ENCODE data around the gene EI24.

The EI24 gene

DNA sequence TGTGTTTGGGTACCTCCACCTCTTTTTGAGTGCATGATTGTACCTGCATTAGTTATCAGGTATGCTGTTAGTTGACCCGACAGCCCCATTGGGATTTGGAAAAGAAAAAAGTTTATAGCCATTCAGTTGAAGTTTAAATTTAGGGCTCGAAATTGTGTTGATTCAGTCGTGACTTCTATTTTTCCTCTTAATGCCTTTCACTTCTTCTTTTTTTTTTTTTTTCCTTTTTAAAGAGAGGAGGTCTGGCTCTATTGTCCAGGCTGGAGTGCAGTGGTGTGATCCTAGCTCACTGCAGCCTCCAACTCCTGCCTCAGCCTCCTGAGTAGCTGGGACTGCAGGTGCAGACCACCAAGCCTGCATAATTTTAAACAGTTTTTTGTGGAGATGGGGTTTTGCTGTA lies 25.7 kb downstream of the EI24 start:
- H3K9ac ChIP-seq: no peak overlapping the region
- no peak overlapping the region for H2AFZ ChIP-seq (ENCODE audit: low read depth)
- no peaks in the 10 kb centered on the region for H4K20me1 ChIP-seq (ENCODE audit: insufficient read depth)
- TF ChIP-seq, protein P1, sequence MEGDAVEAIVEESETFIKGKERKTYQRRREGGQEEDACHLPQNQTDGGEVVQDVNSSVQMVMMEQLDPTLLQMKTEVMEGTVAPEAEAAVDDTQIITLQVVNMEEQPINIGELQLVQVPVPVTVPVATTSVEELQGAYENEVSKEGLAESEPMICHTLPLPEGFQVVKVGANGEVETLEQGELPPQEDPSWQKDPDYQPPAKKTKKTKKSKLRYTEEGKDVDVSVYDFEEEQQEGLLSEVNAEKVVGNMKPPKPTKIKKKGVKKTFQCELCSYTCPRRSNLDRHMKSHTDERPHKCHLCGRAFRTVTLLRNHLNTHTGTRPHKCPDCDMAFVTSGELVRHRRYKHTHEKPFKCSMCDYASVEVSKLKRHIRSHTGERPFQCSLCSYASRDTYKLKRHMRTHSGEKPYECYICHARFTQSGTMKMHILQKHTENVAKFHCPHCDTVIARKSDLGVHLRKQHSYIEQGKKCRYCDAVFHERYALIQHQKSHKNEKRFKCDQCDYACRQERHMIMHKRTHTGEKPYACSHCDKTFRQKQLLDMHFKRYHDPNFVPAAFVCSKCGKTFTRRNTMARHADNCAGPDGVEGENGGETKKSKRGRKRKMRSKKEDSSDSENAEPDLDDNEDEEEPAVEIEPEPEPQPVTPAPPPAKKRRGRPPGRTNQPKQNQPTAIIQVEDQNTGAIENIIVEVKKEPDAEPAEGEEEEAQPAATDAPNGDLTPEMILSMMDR (conservative IDR thresholded peaks at IDR 0.05; ENCODE audit: low read depth, low read length): no peak
- no peak overlapping the region for H3K4me2 ChIP-seq
- no peaks in the 10 kb centered on the region for H3K36me3 ChIP-seq (ENCODE audit: insufficient read depth)
- H3K27ac ChIP-seq: no peak overlapping the region
- peaks cover 29% of the 10 kb centered on the region for H3K4me1 ChIP-seq (ENCODE audit: low read depth, poor library complexity, severe bottlenecking)
- peaks cover 41% of the 10 kb centered on the region for H3K79me2 ChIP-seq (ENCODE audit: insufficient read depth, low read depth)
- H3K4me3 ChIP-seq (IDR thresholded peaks at IDR 0.05; ENCODE audit: insufficient read depth, low read depth, low read length): no peak overlapping the region
- no peaks in the 10 kb centered on the region for H3K27me3 ChIP-seq (ENCODE audit: insufficient read depth, low read depth)

DNA sequence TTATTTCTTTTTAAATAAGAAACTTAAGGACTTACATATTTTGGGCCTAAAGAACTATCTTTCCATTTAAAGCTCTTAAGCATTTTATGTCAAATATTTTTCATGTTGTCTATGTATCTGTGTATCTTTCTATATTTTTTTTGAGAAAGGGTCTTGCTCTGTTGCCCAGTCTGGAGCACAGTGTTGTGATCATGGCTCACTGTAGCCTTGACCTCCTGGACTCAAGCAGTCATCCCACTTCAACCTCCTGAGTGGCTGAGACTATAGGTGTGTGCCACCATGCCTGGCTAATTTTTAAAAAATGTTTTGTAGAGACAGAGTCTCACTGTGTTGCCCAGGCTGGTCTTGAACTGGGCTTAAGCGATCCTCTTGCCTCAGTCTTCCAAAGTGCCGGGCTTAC lies 31.4 kb downstream of the EI24 start:
- Histone ChIP-seq H3K27ac (no peak overlapping the region), H4K20me1 (ENCODE audit: insufficient read depth) (no peaks in the 10 kb centered on the region), H3K36me3 (ENCODE audit: insufficient read depth) (peaks cover 4% of the 10 kb centered on the region; the same call in 1 of the 2 replicates), H3K9ac (no peak overlapping the region), H3K4me2 (no peak overlapping the region), H3K4me1 (ENCODE audit: low read depth, poor library complexity, severe bottlenecking) (peaks cover 28% of the 10 kb centered on the region), H3K27me3 (ENCODE audit: insufficient read depth, low read depth) (no peaks in the 10 kb centered on the region), H3K79me2 (ENCODE audit: insufficient read depth, low read depth) (peaks cover 13% of the 10 kb centered on the region), H2AFZ (ENCODE audit: low read depth) (no peak overlapping the region), H3K4me3 (IDR thresholded peaks at IDR 0.05; ENCODE audit: insufficient read depth, low read depth, low read length) (no peak overlapping the region)
- TF ChIP-seq, protein P1 (conservative IDR thresholded peaks at IDR 0.05; ENCODE audit: low read depth, low read length): no peak

DNA sequence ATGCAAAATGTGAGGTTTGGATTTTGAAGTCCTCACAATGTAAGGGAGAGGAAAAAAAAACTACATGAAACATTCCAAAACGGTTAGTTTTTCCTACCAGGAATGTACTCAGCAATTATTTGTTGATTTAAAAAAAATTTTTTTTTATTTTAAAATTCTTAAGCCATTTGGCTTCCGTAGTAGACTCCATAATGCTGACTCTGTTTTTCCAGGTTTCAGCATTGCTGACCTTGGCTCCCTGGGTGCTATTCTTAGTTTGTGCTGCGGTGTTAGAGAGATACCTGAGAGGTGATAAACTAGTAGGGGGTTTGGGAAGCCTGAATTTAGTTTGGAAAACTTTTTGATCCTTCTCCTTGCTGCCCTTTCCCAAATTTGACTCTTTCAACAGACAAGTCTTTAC lies 33.9 kb downstream of the EI24 start:
- no peak overlapping the region for H3K9ac ChIP-seq
- no peak overlapping the region for H2AFZ ChIP-seq (ENCODE audit: low read depth)
- H3K4me3 ChIP-seq (IDR thresholded peaks at IDR 0.05; ENCODE audit: insufficient read depth, low read depth, low read length): no peak overlapping the region
- no peaks in the 10 kb centered on the region for H3K79me2 ChIP-seq (ENCODE audit: insufficient read depth, low read depth)
- TF ChIP-seq, protein P1 (conservative IDR thresholded peaks at IDR 0.05; ENCODE audit: low read depth, low read length): no peak
- H3K27ac ChIP-seq: peak overlapping the region; percentile 15; the same call in 1 of the 2 replicates
- H3K4me1 ChIP-seq (ENCODE audit: low read depth, poor library complexity, severe bottlenecking): peaks cover 24% of the 10 kb centered on the region
- H3K36me3 ChIP-seq (ENCODE audit: insufficient read depth): peaks cover 4% of the 10 kb centered on the region; the same call in 1 of the 2 replicates
- H3K27me3 ChIP-seq (ENCODE audit: insufficient read depth, low read depth): no peaks in the 10 kb centered on the region
- peak overlapping the region; percentile 48 for H3K4me2 ChIP-seq
- H4K20me1 ChIP-seq (ENCODE audit: insufficient read depth): no peaks in the 10 kb centered on the region

DNA sequence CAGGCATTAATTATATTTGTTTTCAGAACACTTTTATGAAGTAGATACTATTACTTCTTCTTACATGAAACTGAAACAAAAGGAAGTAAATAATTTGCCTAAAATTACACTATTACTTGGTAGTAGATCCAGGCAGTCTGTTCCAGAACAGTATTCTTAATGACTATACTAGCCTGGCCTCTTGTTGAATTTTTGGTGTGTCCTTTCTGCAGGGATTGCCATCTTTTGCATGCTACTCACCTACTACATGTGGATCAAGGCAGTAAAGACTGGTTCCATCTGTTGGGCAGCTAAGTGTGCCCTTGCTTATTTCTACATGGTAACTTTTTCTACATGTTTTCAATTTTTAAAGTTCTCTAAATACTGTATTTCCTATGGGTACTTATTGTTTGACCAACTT lies 36.1 kb downstream of the EI24 start:
- Histone ChIP-seq H3K4me2 (no peak overlapping the region), H3K27me3 (ENCODE audit: insufficient read depth, low read depth) (no peaks in the 10 kb centered on the region), H3K4me1 (ENCODE audit: low read depth, poor library complexity, severe bottlenecking) (peaks cover 24% of the 10 kb centered on the region), H4K20me1 (ENCODE audit: insufficient read depth) (no peaks in the 10 kb centered on the region), H3K4me3 (IDR thresholded peaks at IDR 0.05; ENCODE audit: insufficient read depth, low read depth, low read length) (no peak overlapping the region), H3K79me2 (ENCODE audit: insufficient read depth, low read depth) (no peaks in the 10 kb centered on the region), H3K27ac (no peak overlapping the region), H3K36me3 (ENCODE audit: insufficient read depth) (peaks cover 4% of the 10 kb centered on the region; the same call in 1 of the 2 replicates), H2AFZ (ENCODE audit: low read depth) (no peak overlapping the region), H3K9ac (no peak overlapping the region)
- TF ChIP-seq, protein P1 (conservative IDR thresholded peaks at IDR 0.05; ENCODE audit: low read depth, low read length): no peak
